Keratinocyte (primary cell): ENCODE data around the gene MTUS2. TPM values are rescaled to one million over a fixed set of nuclear protein-coding genes. Genes with fewer than 3 reads are reported as not detected.

Source experiments
- DNase-seq: peaks from one replicate; pipeline ENCODE4 v3.0.0-alpha.2; 2011; ENCODE audit warnings: low read depth, missing footprints, low spot score
- FAIRE-seq: peaks from 2 replicates; lab custom pipeline; 2011; peaks lifted over from hg19 to GRCh38; lab: Jason Lieb, UNC
- H2AFZ ChIP-seq: 2 replicates; pipeline ENCODE4 v1.6.0; 2012; ENCODE audit warnings: low read length, control low read depth, inconsistent platforms; ENCODE audit not compliant: control insufficient read depth
- H3K27ac ChIP-seq: 2 replicates; pipeline ENCODE4 v1.5.1; 2011; ENCODE audit warnings: low read length; ENCODE audit not compliant: control insufficient read depth, insufficient read depth
- H3K27me3 ChIP-seq: 3 replicates; pipeline ENCODE4 v1.6.0; 2011; ENCODE audit warnings: low read length; ENCODE audit not compliant: control insufficient read depth, insufficient read depth; ENCODE audit errors: extremely low read depth
- H3K36me3 ChIP-seq, 2 experiments: 2 replicates in 1 of 2; 3 replicates in 1 of 2; pipeline ENCODE4 v1.5.1; 2011; ENCODE audit warnings: low read length in 2 of 2, mild to moderate bottlenecking in 1 of 2; ENCODE audit not compliant: control insufficient read depth in 2 of 2, insufficient read depth in 2 of 2; ENCODE audit errors: extremely low read depth in 1 of 2
- H3K4me1 ChIP-seq: 3 replicates; pipeline ENCODE4 v1.5.1; 2011; ENCODE audit warnings: low read length; ENCODE audit not compliant: control insufficient read depth, insufficient read depth; ENCODE audit errors: extremely low read depth
- H3K4me2 ChIP-seq: 3 replicates; pipeline ENCODE4 v1.6.0; 2011; ENCODE audit warnings: low read depth, low read length; ENCODE audit not compliant: control insufficient read depth, insufficient read depth; ENCODE audit errors: extremely low read depth
- H3K4me3 ChIP-seq, 3 experiments: fragments of 200-600 bp in 1 of 3; sonication (generic) in 1 of 3; 2 replicates in 2 of 3; 3 replicates in 1 of 3; pipeline ENCODE4 v1.5.1; 2011 to 2016; ENCODE audit warnings: low read length in 3 of 3, mild to moderate bottlenecking in 3 of 3, control low read depth in 2 of 3, inconsistent platforms in 1 of 3, low read depth in 1 of 3, mixed read lengths in 1 of 3, mixed run types in 1 of 3, moderate library complexity in 1 of 3; ENCODE audit not compliant: control insufficient read depth in 2 of 3, insufficient read depth in 2 of 3; ENCODE audit errors: extremely low read depth in 1 of 3
- H3K79me2 ChIP-seq: 2 replicates; pipeline ENCODE4 v1.6.0; 2012; ENCODE audit warnings: low read length; ENCODE audit not compliant: control insufficient read depth, insufficient read depth
- H3K9ac ChIP-seq: 3 replicates; pipeline ENCODE4 v1.6.0; 2011; ENCODE audit warnings: low read length; ENCODE audit not compliant: control insufficient read depth, insufficient read depth; ENCODE audit errors: extremely low read depth
- H3K9me1 ChIP-seq: 3 replicates; pipeline ENCODE4 v1.6.0; 2011; ENCODE audit warnings: low read length; ENCODE audit not compliant: control insufficient read depth, insufficient read depth; ENCODE audit errors: extremely low read depth
- H3K9me3 ChIP-seq: 2 replicates; pipeline ENCODE4 v1.5.1; 2012; ENCODE audit warnings: low read depth, low read length; ENCODE audit not compliant: control insufficient read depth
- H4K20me1 ChIP-seq: 3 replicates; pipeline ENCODE4 v1.6.0; 2011; ENCODE audit warnings: low read length; ENCODE audit not compliant: control insufficient read depth, insufficient read depth; ENCODE audit errors: extremely low read depth
- CTCF ChIP-seq, 3 experiments: IDR thresholded peaks in 1 of 3; conservative IDR thresholded peaks in 1 of 3; optimal IDR thresholded peaks in 1 of 3; 2 replicates in 2 of 3; 3 replicates in 1 of 3; pipeline versions ENCODE3 to v1.5.1; 2011; ENCODE audit warnings: low read length in 3 of 3, mild to moderate bottlenecking in 3 of 3, moderate library complexity in 2 of 3, control low read depth in 1 of 3, inconsistent platforms in 1 of 3; ENCODE audit not compliant: insufficient read depth in 2 of 3; ENCODE audit errors: extremely low read depth in 1 of 3
- EZH2 ChIP-seq: IDR thresholded peaks from one replicate; pipeline ENCODE4 v1.6.1; 2012; ENCODE audit warnings: inconsistent platforms, mild to moderate bottlenecking, low read length, moderate library complexity
- dilution Hi-C: fragments of 300-500 bp; cut with MboI; formaldehyde crosslinking; loops from one replicate; pipeline ENCODE4 v1.7.0; 2020; ENCODE audit warnings: low sequenced_read_pairs; ENCODE audit not compliant: extremely low pct_ligation_motif_present
- polyA plus RNA-seq, 5 experiments: library from polyadenylated mRNA; depleted of rRNA in 3 of 5; stranded (reverse) in 3 of 5; stranded (forward) in 1 of 5; unstranded in 1 of 5; fragments of >200 nt; gene quantifications; 1 replicate in 1 of 5; 2 replicates in 3 of 5; 3 replicates in 1 of 5; pipeline versions ENCODE4 v1.2.1 to v1.2.3, GENCODE V29; 2011 to 2012; ENCODE audit warnings: missing spikeins in 2 of 5, low read depth in 1 of 5, low replicate concordance in 1 of 5

MTUS2 gene
- polyA plus RNA-seq, 1 donor (not counting 4 experiments of a cell fraction or from before 2014, with no cell fraction given) = 0.17 TPM

DNA sequence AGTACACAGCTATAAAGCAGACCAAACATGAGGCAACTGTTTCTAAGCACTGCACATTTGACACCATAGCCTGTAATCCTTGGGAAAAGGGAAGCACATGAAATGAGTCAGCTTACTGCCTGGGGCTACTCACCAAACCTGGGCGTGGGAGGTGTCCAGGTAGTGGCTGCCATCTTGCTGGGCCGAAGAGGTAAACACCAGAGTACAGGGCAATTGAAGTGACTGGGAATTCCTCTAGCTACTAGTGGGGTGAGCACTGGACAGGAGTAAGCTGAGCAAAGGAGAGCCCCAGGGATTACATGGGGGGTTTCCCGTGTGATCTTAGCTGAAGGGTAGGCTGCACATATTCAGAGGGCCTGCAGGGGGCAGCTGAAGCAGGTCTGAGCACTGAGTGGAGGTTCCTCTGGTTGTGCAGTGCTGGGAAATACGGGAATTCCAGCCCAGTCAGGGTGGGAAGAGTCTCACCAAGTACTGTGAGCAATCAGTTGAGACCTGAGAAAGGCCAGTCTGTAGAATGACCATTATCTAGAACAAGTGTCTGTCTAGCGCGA is 634.9 kb downstream of the MTUS2 start:
- no peak overlapping the region for H3K9ac ChIP-seq
- H3K4me3 ChIP-seq = no peak overlapping the region
- H3K27me3 ChIP-seq = no peaks in the 10 kb centered on the region
- no peaks in the 10 kb centered on the region for H3K9me1 ChIP-seq
- dilution Hi-C loops = no loop called here
- no peak overlapping the region for H3K4me2 ChIP-seq
- H4K20me1 ChIP-seq = no peaks in the 10 kb centered on the region
- H2AFZ ChIP-seq = peak overlapping the region; percentile 76
- H3K27ac ChIP-seq = peak overlapping the region; percentile 47
- peaks cover 41% of the 10 kb centered on the region for H3K4me1 ChIP-seq
- H3K9me3 ChIP-seq = no peaks in the 10 kb centered on the region
- FAIRE-seq (peak; percentile 95), DNase-seq (peak; percentile 59)
- no peaks in the 10 kb centered on the region for H3K36me3 ChIP-seq
- TF ChIP-seq CTCF (optimal IDR thresholded peaks at IDR 0.05 in 1 of 3, IDR thresholded peaks at IDR 0.05 in 1 of 3, conservative IDR thresholded peaks at IDR 0.05 in 1 of 3; ENCODE audit: extremely low read depth in 1 of 3, insufficient read depth in 2 of 3, low read length in 3 of 3) = peak; percentile 48 to 68 (median 58)
- TF ChIP-seq EZH2 = no peak
- no peaks in the 10 kb centered on the region for H3K79me2 ChIP-seq

- H3K9me1 ChIP-seq = no peaks in the 10 kb centered on the region
- FAIRE-seq = no peak
- dilution Hi-C loops = no loop called here
Measured at GRCh38 chr13:29456419-29456818, 636.3 kb downstream of the MTUS2 start.

More at GRCh38 chr13:29456419-29456818, 636.3 kb downstream of the MTUS2 start:
- no peak for DNase-seq
- H2AFZ ChIP-seq = no peak overlapping the region
- no peak overlapping the region for H3K4me3 ChIP-seq
- no peak for TF ChIP-seq CTCF (optimal IDR thresholded peaks at IDR 0.05 in 1 of 3, IDR thresholded peaks at IDR 0.05 in 1 of 3, conservative IDR thresholded peaks at IDR 0.05 in 1 of 3; ENCODE audit: extremely low read depth in 1 of 3, insufficient read depth in 2 of 3, low read length in 3 of 3)
- TF ChIP-seq EZH2 = no peak
- H3K9me3 ChIP-seq = no peaks in the 10 kb centered on the region
- H3K4me1 ChIP-seq = peaks cover 46% of the 10 kb centered on the region
- H4K20me1 ChIP-seq = no peaks in the 10 kb centered on the region
- no peaks in the 10 kb centered on the region for H3K79me2 ChIP-seq
- no peaks in the 10 kb centered on the region for H3K27me3 ChIP-seq
- no peaks in the 10 kb centered on the region for H3K36me3 ChIP-seq
- H3K27ac ChIP-seq = peak overlapping the region; percentile 18
- no peak overlapping the region for H3K4me2 ChIP-seq
- H3K9ac ChIP-seq = no peak overlapping the region
